Islet precursor cell (in vitro differentiated cells): ENCODE data around the gene YAP1.
"Not testable (repeated sequence)": the region's sequence is repeated elsewhere in the genome, so short reads cannot be mapped to it uniquely, and the experiment has no call there.

Experiments used
- DNase-seq: peaks from one replicate; pipeline ENCODE4 v3.0.0-alpha.2; 2018

The YAP1 gene

GRCh38 chr11:102166175-102167064, 56.2 kb downstream of the YAP1 start:
- DNase-seq = no peak

GRCh38 chr11:102168481-102168880, 58.2 kb downstream of the YAP1 start:
- DNase-seq = no peak

DNA sequence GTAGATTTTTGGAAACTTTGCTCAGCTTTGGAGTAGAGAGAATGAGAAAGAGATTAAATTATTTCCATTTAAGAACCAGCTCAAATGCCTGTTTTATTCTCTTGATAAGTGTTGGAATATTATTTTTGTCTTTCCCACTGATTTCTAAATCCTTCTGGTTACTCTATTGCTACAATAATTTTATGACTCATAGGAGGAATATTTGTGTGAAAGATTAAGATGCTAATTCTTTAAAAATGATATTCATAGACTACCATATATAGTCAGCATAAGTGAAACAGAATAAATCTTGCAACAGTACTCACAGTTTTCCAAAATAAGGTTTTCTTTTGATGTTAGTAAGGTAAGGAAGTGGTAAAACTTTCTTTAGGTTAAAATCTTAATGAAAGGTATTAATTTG, 60.9 kb downstream of the YAP1 start:
- DNase-seq = no peak

DNA sequence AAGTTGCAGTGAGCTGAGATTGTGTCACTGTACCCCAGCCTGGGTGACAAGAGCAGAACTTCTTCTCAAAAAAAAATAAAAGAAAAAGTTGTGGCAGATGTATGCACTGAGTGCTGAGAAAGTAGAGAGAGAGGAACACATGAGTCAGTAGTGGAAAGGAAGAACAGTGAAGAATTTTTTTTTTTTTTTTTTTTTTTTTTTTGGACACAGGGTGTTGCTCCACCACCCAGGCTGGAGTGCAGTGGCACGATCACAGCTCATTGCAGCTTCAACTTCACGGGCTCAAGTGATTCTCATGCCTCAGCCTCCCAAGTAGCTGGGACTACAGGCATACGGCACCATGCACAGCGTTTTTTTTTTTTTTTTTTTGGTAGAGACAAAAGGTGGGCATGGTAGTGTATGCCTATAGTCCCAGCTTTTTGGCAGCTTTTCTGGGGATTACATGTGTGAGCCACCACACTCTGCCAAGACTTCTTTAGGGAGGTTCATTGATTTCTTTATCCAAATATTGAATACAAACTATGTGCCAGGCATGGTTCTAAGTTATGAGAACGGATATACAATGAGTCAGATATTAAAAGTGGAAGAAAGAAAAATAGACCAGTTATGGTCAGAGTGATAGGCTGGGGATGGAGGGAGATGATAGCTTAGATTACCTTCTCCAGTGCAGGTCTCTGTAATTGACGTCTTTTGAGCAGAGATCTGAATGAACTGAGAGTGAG, 62.0 kb downstream of the YAP1 start:
- no peak for DNase-seq

- no peak for DNase-seq
Measured at GRCh38 chr11:102177126-102177525, 66.9 kb downstream of the YAP1 start.

DNA sequence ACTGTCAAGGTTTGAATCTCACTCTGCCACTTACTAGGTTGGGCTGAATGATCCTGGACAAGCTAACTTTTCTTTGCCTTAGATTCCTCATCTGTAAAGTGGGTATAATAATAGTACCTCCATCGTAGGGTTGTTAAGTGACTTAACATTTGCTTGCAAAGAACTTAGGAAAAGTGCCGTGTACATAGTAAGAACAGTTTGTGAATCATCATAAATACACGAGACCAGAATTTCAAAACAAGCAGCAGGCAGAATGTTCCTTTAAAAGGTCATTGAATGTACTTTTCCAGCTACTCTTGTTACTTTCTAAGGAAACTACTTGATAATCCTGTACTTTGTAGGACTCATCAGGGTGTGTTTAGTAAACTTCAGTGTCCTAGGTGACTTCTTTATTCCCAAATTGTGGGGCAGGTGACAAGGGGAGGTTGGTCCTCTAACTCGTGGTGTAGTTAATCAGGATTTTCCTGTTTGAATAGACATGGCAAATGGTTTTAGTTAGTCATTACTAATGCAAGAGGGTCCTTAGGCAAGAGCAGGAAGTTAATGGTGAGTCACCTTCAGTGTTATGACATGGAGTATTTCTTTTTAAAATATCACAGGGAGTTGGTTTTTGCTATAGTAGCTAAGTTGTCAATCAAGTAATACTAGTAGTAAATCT, 67.9 kb downstream of the YAP1 start:
- DNase-seq = no peak

DNA sequence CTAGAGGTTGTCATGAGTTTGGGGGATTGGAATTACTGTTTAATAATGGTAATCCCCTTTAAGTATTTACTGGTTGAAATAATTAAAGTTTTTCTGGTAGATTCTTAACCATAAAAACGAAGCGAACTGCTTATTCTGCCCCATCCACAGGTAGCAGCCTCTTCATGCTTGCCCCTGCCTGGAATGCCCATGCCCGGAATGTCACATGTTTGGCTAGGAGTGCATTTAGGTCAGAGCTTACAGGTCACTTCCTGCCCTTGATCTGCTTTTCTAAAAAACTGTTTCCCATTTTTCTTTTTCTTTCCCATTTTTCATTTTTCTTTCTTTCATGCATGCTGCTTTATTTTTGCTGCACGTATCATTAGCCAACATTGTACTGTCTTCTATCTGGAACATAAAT, 69.1 kb downstream of the YAP1 start:
- DNase-seq = no peak

DNA sequence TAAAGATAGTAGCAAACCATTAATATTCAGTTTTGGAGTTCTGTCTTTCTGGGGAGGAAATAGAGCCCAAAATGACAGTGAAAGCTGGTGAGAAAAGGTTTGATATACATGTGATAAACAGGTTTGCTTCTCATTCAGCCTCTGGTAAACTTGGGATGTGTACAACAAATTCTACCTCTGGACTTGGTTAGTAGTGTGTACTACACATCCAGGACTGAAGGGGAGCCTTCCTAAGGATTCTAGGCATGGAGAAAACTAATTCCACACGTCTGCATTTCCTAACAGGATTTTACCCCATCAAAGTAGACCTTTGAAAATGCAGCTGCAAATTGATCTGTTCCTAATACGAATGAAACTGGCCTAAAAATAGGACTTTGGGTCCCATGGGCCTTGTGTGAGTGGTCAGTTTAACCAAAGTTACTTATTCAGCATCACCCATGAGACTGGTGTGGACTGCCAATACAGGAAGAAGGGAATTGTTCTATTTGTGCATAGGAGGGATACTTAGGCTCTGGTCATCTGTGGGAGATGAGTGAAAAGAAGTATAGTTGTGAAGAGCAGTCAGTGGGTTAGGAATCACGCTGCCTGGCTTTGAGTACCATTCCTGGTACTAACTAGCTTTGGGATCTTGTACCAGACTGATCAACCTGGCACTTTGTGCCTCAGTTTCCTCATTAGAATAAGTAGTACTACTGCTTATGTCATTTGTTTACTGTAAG, 74.2 kb downstream of the YAP1 start:
- DNase-seq = no peak

DNA sequence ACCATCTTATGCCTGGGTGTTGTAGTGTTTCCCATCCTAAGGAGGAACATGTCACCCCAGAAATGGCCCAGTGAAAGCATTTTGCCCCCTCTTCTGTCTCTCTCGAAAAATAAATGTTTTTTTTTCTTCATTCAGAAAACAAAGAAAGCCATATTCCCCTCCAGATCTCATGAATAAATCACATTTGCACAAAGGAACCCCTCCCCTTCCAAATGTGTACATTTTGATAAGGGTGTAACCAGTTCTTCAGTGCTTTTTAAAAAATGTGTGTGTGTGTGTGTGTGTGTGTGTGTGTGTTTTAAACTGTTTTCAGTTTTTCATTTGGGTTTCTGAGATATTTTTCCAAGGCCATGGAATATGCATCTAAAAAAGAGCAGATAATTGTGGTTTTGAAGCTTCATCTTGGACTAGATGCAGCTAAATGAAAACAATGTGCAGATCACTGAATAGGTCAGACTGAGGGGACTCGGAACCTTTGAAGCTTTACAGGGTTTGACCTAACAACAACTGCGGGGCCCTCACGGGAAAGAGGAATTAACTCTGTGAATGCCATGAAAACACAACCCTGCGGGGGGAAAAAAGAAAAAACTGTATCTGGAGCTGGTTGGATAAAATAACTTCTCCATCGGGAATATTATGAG, 76.4 kb downstream of the YAP1 start:
- no peak for DNase-seq

DNA sequence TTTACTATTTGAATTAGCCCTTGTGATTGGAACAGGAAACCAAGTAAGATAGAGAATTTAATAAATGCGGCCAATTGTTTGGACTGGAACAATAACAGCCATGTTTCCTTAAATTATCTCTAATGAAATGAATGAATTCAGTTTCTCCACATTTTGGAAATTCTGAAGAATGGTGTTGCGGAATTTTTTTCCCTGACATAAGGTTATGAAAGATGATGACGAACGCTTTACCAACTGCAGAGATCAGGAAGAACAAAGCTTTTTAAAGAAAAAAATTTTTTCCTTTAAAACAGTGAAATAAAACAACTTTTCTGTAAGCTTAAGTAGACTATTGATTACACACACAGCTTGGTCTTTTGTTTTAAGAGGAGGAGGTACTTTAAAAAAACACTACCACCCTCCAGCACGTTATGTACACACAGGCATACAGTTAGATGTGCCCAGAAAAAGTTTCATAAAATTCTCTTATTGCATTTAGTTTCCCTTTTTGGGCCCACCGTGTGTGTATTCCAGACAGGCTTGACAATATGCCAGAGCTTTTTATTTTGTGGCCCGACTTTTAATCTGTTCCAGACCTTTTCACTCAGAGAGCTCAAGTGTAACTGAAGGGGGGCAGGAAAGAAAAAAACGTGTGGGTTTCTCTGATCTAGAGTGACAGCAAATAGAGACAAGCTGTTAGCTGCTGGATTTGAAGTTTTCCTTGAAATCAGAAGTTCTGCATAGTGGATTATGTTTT, 77.3 kb downstream of the YAP1 start:
- DNase-seq = no peak

GRCh38 chr11:102188488-102188887, 78.2 kb downstream of the YAP1 start:
- no peak for DNase-seq

DNA sequence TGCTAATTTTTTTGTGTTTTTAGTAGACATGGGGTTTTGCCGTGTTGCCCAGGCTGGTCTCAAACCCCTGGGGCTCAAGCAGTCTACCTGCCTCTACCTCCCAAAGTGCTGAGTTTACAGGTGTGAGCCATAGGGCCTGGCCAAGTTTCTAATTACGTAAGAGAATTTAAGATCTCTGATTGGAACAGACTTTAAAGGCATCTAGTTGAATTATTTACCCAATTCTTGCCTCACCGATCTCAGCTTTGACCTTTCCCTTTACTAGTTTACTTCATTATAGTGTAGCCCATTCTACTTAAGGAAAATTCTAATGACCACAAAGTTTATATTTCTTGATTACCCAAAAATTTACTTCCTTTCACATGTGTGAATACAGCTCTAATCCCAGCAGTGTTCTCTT, 81.6 kb downstream of the YAP1 start:
- no peak for DNase-seq

GRCh38 chr11:102192349-102193066, 82.3 kb downstream of the YAP1 start:
- DNase-seq = no peak

- DNase-seq = no peak
Measured at GRCh38 chr11:102194257-102194656, 84.0 kb downstream of the YAP1 start.

- no peak for DNase-seq
Measured at GRCh38 chr11:102194990-102195389, 84.7 kb downstream of the YAP1 start.

GRCh38 chr11:102196351-102196750, 86.1 kb downstream of the YAP1 start:
- DNase-seq = no peak

DNA sequence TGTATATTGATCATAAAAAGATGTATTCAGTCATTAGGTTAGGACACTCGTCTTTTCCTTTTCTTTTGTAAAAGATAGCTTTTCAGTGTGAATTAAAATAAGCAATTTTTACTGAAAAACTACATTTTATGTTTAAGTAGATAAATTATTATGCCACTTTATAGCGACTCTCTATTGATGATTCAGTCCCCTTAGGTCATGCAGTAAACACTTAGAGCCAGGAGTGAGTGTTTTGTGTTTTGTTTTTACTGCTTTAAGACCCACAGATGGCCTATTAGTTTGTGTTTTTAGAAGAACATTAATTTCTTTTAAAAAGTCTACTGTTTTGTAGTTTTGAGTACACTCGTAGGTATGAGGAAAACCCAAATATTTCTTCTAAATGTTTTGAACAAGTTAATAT, 86.6 kb downstream of the YAP1 start:
- DNase-seq = no peak

DNA sequence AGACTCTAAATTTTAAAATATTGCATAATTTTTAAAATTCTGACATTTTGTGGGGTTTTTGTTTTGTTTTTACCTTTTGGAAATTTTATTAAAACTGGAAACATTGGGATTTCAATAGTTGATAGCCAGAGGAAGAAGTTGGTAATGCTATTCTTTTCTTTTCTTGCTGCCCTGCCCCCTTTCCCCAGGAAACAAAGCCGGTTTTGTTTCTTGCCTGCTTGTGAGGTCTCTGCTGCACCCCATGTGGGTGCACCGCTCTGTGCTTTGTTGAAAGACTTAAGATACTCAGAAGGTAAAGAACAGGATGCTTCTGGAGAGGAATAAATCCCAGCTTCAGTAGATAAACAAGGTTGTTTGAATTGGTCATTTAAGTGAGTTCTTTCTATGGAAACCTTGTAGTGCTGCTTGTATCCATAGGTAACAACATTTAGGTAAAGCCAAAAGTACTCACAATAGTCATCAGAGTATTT, 87.5 kb downstream of the YAP1 start:
- DNase-seq = peak; percentile 82

- no peak for DNase-seq
Measured at GRCh38 chr11:102199673-102200072, 89.4 kb downstream of the YAP1 start.

DNA sequence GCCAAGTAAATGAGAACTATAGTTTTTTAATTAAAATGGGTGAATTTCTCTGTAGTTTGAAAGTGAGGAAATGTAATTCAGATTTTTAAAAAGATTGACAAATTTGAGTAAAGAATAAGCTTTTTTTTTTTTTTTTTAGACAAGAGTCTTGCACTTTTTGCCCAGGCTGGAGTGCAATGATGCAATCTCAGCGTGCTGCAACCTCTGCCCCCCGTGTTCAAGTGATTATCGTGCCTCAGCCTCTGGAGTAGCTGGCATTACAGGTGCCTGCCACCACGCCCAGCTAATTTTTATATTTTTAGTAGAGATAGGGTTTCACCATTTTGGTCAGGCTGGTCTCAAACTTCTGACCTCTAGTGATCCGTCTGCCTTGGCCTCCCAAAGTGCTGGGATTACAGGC, 90.1 kb downstream of the YAP1 start:
- not testable (repeated sequence) for DNase-seq

DNA sequence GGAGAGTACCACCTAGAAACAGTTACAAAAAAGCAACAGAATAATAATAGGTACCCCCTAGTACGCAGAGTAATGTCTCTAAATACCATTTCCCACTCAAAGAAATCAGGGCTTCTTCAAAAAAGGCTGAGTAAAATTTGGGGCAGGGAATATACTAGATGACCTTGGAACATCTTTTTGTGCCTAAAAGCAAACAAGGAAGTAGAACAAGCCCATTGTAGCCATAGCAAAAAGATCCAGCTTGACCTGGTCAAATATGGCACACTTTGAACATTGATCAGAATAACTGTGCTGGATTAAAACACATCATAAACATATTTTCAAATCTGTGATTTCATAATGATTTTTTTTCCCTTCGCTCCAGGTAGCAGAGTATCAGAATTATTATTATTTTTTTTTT, 91.5 kb downstream of the YAP1 start:
- no peak for DNase-seq
